Activated CD4-positive, alpha-beta T cell treated with anti-CD3 and anti-CD28 coated beads for 24 hours (primary cell): ENCODE measurements around the gene TMEM253.
A peak's percentile ranks its signal among the peaks of the same experiment; 100 is the strongest.

ENCODE experiments used
- DNase-seq, 2 donors: peaks; one replicate each; pipeline ENCODE4 v3.0.0-alpha.2; 2020; ENCODE audit warnings: low read depth in 2 of 2

Gene TMEM253

DNA sequence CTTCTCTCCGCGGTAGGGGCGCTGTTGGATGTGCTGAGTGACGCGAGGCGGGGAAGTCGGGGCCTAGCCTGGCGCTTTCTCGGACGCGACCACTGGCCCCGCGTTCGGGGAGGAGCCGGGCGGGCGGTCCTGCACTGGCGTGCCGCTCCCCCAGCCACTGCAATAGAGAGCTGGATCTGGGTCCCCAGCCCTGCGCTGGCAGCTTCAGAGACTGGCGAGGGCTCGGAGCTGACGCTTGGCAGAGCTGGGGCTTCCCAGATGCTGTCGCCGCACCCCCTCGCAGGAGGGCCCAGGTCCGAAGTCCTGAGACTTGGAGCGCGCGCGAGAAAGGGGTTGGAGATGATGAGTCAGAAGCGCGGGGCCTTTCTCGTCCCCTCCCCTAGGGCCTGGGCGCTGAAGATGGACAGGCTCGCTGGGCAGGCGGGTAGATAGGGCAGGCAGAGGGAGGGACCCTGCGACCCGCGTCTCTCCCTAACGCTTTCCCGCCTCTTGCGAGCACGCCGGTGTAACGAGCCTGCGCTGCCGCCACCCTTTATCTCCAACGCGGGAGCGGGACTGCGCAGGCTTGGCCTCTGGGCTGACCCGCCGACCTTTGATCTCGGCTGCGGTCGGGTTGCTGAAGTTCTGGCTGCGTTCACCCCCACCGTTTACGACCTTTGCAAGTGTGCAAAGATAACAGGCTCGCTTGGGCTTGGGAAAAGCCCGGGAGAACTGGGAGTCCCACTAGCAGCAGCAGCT lies 3.0 kb downstream of the TMEM253 start:
- peak; percentile 88 to 93 for DNase-seq

DNA sequence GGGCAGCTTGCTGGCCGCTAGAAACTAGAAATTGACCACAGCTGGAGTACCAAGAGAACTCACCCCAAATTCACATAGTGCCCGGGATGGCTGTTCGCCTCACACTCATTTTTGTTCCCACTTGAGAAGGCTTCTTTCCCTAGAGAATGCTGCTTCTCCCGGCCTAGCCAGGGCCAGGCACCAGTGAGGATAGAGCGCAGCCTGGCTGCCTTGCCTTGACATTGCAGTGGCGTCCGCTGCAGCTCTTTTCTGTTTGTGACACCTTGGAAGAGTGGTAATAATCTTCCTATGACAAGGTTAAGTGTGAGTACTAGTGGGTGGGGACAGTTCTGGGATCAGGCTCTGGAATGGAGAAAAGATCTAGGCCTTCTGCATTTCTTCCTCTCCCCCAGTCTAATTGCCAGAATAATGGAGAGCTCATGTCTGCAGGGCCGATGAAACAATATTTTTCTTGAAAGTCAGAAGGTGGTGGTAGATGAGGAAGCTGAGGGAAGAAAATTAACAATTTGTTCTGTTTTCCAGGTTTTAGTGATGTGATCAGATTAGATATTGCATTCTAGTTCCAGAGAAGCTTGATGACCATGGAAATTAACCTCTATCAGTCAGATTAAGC lies 3.7 kb downstream of the TMEM253 start:
- peak; percentile 45 to 51 for DNase-seq

DNA sequence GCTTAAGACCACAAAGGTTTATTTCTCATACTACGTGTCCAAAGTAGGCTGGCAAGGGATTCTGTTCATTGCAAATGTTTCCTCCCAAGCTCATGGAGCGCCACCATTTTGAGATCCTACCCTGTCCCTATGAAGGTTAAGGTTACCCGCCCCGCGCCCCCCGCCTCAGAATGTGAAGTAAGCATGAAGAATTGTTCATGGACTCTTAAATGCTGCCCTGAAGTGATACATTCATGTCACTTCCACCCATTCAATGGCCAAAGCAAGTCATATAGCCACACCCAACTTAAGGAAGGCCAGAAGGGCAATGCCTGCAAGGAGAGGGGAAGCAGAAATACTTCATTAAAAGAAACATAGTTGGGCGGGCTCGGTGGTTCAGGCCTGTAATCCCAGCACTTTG lies 4.2 kb downstream of the TMEM253 start:
- no peak for DNase-seq

DNA sequence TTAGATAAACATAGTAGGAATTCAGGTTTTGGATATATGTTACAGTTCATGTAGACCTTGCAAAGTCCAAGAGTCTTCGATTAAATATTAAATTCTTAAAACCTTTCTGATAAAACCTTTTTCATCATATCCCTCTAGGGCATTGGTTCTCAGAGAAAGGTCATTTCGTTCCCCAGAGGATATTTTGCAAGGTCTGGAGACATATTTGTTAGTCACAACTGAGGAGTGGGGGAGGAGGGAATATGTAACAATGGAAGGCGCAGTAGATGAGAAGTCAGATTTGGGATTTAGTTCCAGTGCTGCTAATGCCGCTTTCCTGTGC lies 5.3 kb downstream of the TMEM253 start:
- DNase-seq: no peak

DNA sequence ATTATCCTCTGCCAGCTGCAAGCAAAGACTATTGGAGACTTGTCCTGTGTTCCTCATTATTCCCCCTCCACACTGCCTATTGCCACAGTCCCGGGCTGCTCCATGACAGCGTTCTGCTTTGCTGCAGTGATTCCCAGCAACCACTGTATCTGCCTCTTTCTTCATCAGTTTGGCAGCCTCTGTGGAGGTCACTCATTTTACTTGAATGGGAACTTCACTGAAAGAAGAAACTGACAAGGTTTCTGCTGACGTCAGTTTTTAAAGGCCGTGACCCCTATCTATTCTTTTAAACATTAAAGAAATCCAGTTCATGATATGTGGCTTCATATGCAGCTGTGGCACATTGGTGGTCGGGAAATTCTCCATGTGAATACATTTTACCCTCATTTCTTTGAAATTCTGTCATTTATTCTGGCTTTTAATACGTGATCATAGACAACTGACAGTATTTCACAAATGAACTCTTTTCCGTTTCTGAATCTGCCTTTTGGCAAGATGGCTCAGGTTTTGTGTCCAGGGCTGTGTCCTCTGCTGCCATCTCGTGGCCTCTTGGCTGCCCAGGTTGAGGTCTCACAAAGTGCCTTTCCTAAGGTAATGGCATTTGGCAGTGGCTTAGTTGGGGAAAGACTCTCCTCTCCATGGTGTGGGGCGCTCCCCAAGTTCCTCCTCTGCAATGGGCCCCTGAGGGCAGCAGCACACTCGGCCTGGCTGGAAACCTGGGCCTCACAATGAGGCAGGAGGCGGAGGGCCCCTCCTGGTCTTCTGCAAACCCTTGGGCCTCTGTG lies 5.8 kb downstream of the TMEM253 start:
- DNase-seq: peak; percentile 62 to 67

DNA sequence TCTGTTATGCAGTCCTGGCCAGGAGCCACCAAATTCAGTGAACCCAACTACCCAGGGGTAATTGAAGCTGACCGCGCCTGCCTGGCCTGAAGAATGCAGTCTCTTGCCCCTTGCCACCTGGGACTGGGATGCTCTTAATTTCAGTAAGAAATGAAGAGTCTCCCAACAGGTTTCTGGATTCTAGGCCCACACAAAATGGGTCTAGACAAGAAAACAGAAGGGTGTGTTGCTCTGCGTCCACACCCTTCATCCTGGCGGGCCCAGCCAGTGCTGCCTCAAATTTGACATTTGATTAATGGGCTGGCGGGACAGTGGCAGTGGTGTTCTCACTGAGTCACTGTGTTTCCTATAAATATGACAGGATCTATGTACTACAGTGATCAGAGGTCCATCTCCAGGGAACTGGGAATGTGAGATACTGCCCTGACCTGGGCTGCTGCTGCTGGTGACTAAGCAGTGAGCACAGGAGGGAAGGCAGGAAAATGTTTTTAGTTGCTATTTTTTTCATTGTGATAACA lies 6.5 kb downstream of the TMEM253 start:
- no peak for DNase-seq

DNA sequence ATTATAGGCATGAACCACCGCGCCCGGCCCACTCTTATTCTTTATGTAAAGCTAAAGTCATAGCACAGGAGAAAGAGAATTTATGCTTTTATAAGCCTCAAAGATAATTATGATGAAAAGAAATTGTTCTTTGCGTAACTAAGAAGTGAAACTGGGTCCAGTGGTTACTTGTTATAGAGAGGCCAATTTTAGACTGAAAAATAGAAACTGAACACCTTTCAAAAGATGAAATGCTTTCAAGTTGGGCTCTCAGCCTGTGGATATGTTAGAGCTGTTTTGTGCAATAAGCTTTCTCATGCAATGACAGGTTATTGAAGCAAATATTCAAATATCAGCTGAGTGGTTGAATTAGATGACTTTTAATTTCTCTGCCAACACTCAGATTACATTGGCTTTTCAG lies 7.9 kb downstream of the TMEM253 start:
- DNase-seq: no peak

DNA sequence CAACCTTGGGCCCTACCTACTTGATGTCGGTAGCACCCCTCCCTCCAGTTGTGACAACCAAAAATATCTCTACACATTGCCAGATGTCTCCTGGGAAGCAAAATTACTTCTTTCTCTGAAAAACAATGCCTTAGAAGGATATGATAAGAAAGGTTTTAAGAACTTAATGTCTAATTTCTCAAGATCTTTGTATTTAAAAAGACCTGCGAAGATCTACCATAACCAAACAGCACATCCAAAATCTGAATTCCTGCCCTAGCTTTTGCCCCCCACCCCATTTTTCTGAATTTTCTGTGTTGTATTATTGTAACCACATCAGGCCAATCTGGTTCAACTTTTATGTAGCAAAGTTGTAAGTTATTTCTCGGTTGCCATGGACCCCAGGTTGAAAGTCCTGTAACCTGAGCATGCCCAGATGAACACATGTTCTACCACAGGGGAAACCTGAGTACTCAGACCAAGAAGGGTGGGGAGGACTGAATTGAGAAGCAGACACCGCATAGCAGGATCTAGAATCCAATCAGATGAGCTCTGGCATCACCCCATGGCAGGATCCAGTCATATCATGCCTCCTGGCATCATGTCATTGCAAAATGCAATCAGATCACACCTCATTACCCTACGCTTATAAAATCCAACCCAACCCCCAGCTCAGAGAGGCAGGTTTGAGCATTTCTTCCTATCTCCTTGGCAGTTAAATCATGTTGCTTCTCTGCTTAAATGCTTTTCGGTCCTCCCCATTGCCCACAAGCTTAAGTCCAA lies 8.7 kb downstream of the TMEM253 start:
- no peak for DNase-seq

DNA sequence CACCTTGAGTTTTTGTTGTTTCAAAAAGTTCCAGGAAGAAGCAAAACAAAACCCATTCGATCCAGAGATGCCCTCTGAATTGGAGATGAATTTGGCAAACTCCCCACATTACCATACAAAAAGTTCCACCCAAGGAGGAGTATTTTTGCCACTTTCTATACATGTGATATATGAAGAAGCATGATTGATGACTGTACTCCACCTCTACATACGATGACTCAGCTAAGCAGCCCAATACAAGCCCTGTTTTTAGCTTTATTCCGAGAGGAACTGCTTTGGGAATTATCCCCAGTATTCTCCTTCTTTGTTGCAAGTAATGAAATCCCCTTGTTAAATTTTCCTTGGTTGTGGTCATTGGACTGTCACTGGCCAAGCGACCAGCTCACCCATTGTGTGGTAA lies 11.4 kb downstream of the TMEM253 start:
- no peak for DNase-seq

DNA sequence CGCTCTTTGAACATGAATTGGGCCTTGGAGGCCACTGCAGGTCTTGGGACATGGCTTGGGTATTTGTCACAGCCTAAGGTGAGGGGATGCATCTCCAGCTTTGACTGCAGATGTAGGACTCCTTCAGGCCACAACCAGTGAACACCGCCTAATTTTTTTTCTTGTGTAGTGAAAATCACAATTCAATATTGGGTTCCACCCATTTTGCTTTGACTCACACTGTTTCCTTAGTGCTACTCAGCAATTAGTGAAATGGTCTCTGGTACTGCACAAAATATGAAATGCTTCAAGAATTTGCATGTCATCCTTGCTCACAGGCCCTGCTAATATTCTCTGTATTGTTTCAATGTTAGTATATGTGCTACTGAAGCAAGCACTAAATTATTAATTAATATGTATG lies 12.5 kb downstream of the TMEM253 start:
- no peak for DNase-seq

DNA sequence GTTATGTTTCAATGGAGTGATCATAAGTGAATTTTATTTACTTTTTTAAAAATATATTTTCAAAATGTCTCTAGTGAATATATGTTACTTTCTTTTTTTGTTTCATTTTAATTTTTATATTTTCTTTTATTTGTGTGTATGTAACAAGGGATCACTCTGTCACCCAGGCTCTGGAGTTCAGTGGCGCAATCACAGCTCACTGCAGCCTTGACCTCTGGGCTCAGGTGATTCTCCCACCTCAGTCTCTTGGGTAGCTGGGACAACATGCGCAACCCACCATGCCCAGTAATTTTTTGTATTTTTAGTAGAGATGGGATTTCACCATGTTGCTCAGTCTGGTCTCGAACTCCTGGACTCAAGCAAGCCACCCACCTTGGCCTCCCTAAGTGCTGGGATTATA lies 18.1 kb downstream of the TMEM253 start:
- no peak for DNase-seq

DNA sequence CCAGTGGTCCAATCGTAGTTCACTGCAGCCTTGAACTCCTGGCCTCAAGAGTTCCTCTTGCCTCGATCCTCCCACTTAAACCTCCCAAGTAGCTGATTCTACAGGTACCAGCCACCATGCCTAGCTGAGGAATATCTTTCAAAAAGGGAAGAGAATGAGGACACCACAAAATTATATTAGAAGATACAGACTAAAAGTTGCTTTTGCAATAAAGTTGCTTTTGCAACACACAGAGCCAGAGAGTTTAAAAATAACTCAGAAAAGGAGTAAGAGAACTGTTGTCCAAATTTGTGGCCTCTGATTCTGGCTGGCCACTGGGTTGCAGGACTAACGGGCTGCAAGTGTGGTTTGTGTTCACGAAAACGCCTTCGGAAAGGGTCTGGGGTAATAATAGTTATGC lies 19.8 kb downstream of the TMEM253 start:
- DNase-seq: no peak

DNA sequence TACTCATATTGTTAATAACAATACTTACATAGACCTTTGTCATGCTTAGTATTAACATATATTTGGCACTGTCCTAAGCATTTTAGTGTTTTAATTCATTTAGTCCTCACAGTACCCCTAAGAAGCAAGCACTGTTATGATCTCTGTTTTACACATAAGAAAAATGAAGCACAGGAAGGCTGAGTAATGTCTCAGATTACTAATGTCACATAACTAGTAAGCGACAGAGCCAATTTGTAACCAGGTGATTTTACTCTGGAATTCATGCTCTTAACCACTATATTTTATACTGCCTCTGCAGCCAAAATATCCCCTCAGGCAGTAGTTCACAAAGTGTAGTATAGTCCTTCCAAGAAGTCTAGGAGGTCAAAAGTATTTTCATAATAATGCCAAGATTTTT lies 20.3 kb downstream of the TMEM253 start:
- DNase-seq: no peak

DNA sequence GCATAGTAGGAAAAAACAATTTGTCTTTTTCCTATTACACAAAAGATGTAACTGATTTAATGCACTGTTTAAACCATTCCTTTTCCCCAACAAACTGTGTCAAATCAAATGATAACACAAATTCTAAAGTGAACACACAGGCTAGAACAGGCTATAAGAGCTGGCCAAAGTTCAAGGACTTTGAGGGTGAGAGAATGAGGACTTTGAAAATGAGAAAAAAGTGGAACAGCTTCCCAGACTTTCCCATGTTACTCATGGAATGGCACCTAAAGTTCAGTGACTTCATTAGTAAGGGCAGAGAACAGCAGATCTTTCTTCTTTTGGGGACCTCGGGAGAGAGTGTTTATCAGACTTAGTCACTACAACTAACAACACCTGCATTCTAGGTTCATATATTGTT lies 22.6 kb downstream of the TMEM253 start:
- no peak for DNase-seq

DNA sequence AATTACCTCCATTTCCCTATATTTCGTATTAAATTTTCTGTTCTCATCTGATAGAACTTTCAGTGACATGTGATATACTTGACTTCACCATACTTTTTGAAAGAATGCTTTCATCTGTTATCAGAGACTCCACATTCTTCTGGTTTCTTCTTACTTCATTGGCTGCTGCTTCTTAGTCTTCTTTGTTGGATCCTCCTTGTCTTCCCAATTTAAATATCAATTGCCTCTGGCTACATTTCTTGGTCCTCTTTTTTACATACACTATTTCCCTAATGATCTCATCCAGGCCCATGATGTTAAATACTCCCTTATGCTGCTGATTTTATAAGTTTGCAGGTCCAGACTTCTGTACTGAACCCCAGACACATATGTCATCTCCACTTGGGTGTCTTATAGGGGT lies 33.0 kb downstream of the TMEM253 start:
- no peak for DNase-seq

DNA sequence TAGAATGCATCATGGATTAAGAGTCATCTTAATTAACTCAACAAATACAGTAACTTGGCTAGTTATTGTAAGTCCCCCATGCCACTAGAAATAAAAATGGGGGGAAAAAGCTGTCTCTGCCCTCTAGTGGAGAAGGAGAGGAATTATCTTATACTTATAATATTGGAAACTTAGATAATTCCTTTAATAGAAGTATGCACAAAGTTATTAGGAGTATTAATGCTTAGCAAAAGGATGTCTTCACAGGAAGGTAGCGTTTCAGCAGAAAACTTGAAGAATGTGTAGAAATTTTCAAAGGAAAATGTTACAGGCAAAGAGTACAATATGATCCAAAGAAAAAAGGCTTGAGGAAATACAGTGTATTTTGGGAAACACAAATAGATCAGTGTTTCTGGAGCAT lies 35.2 kb downstream of the TMEM253 start:
- DNase-seq: no peak

DNA sequence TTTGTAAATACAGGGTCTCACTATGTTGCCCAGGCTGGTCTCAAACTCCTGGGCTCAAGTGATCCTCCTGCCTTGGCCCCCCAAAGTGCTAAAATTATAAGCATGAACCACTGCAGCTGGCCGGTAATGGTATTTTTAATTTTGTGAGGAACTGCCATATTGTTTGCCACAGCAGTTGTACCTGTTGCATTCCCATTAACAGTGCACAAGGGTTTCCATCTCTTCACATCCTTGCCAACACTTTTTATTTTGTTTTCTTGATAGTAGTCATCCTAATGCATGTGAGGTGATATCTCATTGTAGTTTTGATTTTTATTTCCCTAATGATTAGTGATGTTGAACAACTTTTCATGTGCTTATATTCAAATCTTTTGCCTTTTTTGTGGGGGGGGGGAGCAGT lies 41.5 kb downstream of the TMEM253 start:
- DNase-seq: no peak

DNA sequence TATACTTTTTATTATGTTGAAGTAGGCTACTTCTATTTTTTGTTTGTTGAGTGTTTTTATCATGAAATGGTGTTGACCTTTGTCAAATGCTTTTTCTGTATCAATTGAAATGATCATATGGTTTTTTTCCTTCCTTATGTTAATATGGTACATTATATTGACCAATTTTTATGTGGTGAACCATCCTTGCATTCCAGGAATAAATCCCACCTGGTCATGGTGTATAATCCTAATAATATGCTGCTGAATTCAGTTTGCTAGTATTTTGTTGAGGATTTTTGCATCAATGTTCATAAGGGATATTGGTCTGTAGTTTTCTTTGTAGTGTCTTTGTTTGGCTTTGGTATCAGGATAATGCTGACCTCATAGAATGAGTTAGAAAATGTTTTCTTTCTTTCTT lies 44.6 kb downstream of the TMEM253 start:
- no peak for DNase-seq

DNA sequence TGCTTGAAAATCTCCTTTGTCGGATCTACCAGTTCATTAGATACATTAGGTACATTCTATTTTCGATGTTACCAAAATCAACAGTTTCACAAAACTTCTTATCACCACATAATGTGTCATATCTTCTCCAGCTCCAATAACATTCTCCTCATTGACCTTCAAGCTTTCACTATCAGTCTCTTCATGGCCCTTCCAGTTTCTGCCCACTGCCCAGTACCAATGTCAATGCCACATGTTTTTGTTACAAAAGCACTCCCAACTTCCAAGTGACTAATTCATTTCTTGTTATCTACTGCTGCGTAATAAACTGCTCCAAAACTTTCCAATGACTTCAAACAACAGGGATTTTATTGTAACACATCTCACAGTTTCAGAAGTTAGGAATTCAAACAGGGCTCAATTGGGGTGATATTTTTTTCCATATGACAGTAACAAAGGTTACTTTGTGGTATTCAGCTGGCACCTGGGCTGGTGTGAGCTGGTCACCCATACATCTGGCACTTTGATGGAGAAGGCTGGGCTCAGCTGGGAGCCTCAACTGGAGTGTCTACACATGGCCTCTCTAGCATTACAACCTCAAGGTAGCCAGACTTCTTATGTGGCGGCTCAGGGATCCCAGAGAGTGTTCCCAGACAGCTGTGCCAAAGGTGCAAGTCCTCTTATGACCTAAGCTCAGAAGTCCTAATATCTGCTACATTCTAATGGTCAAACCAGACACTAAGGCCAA lies 48.9 kb downstream of the TMEM253 start:
- no peak for DNase-seq
